HG02571 (cell line): ENCODE measurements around the gene MYO6.
"Not testable (repeated sequence)": the region's sequence is repeated elsewhere in the genome, so short reads cannot be mapped to it uniquely, and the experiment has no call there.

Source experiments
- ATAC-seq: cut with Tn5 transposase; IDR thresholded peaks from one replicate; pipeline ENCODE4 v1.9.1; 2021; ENCODE audit warnings: mild to moderate bottlenecking, moderate library complexity; ENCODE audit not compliant: unreplicated experiment

The MYO6 gene

DNA sequence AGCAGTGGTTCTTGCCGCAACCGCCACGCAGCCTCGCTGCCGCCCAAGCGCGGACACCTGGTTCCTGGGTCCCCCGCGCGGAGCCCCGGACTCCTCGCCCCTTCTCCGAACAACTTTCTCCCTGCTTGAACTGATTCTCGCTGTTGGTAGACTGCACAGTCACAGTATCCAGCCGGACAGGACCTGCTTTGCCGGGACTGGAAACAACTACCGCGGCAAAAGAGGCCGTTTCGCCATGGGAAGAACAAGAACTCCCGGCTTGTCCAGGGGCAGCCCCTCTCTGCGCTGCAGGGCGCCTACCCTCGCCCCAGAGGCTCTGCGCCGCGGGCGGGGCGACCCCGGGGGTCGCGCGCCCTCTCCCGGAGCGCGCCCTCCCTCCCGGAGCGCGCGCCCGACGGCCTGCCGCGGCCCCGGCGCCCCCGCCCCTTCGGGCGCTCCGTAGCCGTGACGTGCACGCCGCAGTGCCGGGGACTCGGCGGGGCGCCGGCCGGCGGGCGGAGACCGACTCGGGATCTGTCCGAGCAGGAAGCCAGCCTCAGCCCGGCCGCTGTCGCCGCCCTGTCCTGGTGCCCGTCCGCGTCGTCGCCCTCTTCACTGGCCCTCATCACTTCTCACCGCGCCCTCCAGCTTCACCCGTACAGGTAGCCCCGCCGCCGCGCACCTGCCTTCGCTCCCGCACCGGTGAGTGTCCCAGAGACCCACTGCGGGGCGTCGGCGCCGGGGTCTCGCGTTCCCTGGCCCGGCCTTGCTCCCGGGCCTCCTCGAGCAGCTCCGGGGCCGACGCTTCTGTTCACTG, at the start of gene MYO6:
Gene MYO6, plus strand, starts transcription at position 497 of the 796 bp plus-strand sequence. CDS start 68,309 bp downstream, outside the sequence.
- peak; percentile 77 for ATAC-seq

GRCh38 chr6:75708334-75708733, 40.7 kb upstream of the MYO6 start:
- not testable (repeated sequence) for ATAC-seq

- ATAC-seq: no peak
These were observed 37.9 kb upstream of the MYO6 start for GRCh38 chr6:75711173-75711572.

- ATAC-seq: no peak
These were observed 29.9 kb upstream of the MYO6 start for GRCh38 chr6:75719133-75719532.

DNA sequence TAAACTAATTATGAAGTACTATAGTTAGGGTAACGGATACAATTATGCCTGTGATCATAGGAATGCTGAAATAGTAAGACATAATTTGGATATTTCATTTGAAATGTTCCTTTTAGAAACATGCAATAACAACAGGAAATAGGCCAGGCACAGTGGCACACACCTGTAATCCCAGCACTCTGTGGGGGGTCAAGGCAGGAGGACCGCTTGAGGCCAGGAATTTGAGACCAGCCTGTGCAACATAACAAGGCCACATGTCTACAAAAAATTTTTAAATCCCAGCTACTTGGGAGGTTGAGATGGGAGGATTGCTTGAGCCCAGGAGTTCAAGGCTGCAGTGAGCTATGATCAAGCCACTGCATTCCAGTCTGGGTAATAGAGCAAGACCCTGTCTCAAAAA, 25.7 kb upstream of the MYO6 start:
- no peak for ATAC-seq

DNA sequence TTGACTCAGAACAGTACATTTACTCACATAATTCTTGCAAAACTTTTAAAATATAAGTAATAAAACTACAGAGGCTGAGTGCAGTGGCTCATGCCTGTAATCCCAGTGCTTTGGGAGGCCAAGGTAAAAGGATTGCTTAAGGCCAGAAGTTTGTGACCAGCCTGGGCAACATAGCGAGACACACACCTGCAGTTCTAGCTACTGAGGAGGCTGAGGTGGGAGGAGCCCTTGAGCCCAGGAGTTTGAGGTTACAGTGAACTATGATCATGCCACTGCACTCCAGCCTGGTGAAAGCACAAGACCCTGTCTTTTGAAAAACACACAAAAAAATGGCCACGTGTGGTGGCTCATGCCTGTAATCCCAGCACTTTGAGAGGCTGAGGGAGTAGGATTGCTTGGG, 21.8 kb upstream of the MYO6 start:
- ATAC-seq: no peak

DNA sequence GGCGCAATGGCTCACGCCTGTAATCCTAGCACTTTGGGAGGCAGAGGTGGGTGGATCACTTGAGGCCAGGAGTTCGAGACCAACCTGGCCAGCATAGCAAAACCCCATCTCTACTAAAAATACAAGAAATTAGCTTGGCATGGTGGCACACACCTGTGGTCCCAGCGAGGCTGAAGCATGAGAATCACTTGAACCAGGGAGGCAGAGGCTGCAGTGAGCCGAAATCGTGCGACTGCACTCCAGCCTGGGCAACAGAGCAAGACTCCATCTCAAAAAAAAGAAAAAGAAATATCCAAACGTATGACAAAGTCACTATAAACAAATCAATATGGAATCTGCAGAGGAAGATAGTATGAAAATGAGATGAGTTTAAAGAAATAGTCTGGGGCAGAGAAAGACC, 18.0 kb upstream of the MYO6 start:
- ATAC-seq: not testable (repeated sequence)

- ATAC-seq: peak; percentile 54
These were observed 13.4 kb upstream of the MYO6 start for GRCh38 chr6:75735491-75736186.

GRCh38 chr6:75743971-75744370, 5.1 kb upstream of the MYO6 start:
- ATAC-seq: no peak

GRCh38 chr6:75745404-75745803, 3.6 kb upstream of the MYO6 start:
- no peak for ATAC-seq

DNA sequence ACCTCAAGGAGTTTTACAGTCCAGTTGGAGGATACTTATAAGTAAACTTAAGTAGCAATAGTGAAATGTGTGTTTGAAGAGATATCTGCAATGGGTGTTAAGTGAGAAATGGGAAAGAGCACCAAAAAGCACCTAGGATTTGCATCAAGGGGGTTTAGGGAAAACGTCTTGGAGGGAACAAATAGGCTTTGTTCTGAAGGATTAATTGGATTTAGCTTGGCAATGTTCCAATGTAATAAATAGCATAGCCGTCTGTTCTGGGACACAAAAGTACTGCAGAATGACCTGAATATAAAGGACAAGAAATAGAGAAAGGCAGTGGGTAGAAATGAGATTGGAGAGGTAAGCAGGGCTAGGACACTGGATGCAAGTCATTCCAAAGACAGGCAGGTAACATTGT, 2.8 kb upstream of the MYO6 start:
- ATAC-seq: no peak

- no peak for ATAC-seq
These were observed 1.7 kb upstream of the MYO6 start for GRCh38 chr6:75747152-75747992.

- ATAC-seq: peak; percentile 0
These were observed 866 bp upstream of the MYO6 start for GRCh38 chr6:75748003-75748742.

GRCh38 chr6:75751443-75751842, 2.4 kb downstream of the MYO6 start:
- no peak for ATAC-seq

DNA sequence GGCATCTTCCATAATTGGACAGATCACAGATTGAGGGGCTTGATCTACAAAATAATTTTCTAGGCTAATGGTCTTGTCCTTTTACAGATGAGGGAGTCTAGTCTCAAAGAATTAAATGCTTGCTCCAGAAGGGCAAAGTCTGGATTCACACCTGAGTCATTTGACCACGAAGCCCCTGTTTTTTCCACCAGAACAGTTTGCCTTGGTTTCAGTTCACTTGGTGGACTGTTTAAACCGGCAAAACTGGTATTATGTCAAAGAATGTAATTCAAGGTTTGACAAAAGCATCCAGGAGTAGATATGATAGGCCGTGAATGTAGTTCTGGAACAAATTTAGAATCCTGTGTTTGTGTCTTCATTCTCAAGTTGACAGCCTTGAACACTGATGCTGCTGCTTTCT, 3.3 kb downstream of the MYO6 start:
- no peak for ATAC-seq

DNA sequence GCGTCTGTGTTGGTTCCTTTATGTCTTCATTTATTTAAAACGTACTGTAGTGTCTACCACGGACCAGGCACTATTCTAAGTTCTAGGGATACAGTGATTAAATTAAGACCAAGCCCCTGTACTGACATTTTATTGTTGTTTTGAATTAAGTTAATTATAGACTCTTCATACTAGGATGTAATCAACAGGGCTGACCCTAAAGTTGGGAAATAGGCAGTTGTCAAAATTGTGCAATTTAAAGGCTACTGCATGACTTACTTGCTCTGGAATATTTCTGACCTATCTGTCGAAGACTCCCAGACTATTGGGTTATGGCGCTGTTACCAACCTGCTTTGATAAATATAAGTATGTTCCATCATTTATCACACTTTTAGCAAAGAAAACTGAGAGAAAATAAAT, 6.7 kb downstream of the MYO6 start:
- ATAC-seq: no peak

- ATAC-seq: no peak
These were observed 8.3 kb downstream of the MYO6 start for GRCh38 chr6:75757295-75757694.

DNA sequence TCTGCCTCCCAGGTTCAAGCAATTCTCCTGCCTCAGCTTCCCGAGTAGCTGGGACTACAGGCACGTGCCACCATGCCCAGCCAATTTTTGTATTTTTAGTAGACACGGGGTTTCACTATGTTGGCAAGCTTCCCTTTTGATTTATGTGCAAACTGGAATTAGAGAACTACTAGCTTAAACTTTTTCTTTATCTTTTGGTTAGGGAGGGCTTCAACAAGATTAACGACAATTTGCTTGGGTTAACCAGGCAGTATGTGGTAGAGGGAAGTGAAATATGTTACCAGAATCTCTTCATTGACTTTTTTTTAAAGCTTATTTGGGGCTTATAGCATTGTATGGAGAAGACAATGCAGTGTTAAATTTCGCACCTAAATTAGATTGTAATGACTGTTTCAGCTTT, 9.0 kb downstream of the MYO6 start:
- no peak for ATAC-seq

- ATAC-seq: no peak
These were observed 10.2 kb downstream of the MYO6 start for GRCh38 chr6:75759207-75759606.

DNA sequence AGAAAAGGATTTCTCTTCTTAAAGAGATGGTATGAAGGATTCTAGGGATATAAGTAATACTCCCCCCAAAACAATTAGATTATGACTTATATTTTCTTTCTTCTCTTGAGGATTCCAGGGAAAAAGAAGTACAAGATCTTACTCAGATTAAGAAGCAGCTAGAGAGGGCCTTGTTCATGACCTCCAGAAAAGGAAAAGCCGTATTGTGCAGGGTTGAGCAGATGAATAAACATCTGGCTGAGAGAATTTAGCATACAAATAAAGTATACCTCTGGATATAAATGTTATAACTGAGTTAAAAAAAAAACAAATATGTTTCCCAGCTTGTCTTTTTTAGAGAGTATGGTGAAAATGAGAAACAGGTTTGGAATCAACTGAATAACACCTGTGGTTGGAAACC, 11.3 kb downstream of the MYO6 start:
- no peak for ATAC-seq

GRCh38 chr6:75761489-75761888, 12.4 kb downstream of the MYO6 start:
- no peak for ATAC-seq
